Astrocyte (in vitro differentiated cells and primary cell): ENCODE results near the gene CDKN2B. TPM values are rescaled to one million over a fixed set of nuclear protein-coding genes. Genes with fewer than 3 reads are reported as not detected.

Experiments used
- DNase-seq: peaks from one replicate; pipeline ENCODE4 v3.0.0-alpha.2; 2010; ENCODE audit warnings: low read depth
- FAIRE-seq: peaks from 2 replicates; lab custom pipeline; 2011; peaks lifted over from hg19 to GRCh38; lab: Jason Lieb, UNC
- H2AFZ ChIP-seq: 2 replicates; pipeline ENCODE4 v1.6.0; 2012; ENCODE audit warnings: low read depth, low read length, inconsistent platforms
- H3K27ac ChIP-seq: 2 replicates; pipeline ENCODE4 v1.5.1; 2011; ENCODE audit warnings: low read depth, low read length, inconsistent platforms
- H3K27me3 ChIP-seq: 2 replicates; pipeline ENCODE4 v1.6.0; 2011; ENCODE audit warnings: low read length, inconsistent platforms; ENCODE audit not compliant: insufficient read depth
- H3K36me3 ChIP-seq: 2 replicates; pipeline ENCODE4 v1.5.1; 2011; ENCODE audit warnings: low read length, inconsistent platforms; ENCODE audit not compliant: insufficient read depth
- H3K4me1 ChIP-seq: 2 replicates; pipeline ENCODE4 v1.5.1; 2011; ENCODE audit warnings: low read length, inconsistent platforms; ENCODE audit not compliant: insufficient read depth
- H3K4me2 ChIP-seq: 2 replicates; pipeline ENCODE4 v1.6.0; 2012; ENCODE audit warnings: low read length, inconsistent platforms
- H3K4me3 ChIP-seq: 2 replicates; pipeline ENCODE4 v1.5.1; 2011; ENCODE audit warnings: low read depth, mild to moderate bottlenecking, low read length, inconsistent platforms; ENCODE audit not compliant: insufficient read depth
- H3K79me2 ChIP-seq: 2 replicates; pipeline ENCODE4 v1.6.0; 2012; ENCODE audit warnings: mild to moderate bottlenecking, low read length, inconsistent platforms; ENCODE audit not compliant: insufficient read depth
- H3K9ac ChIP-seq: 2 replicates; pipeline ENCODE4 v1.6.0; 2012; ENCODE audit warnings: mild to moderate bottlenecking, low read length, inconsistent platforms
- H3K9me3 ChIP-seq: 2 replicates; pipeline ENCODE4 v1.5.1; 2012; ENCODE audit warnings: low read depth, mild to moderate bottlenecking, low read length, inconsistent platforms; ENCODE audit not compliant: insufficient read depth
- H4K20me1 ChIP-seq: 2 replicates; pipeline ENCODE4 v1.6.0; 2012; ENCODE audit warnings: low read length, inconsistent platforms; ENCODE audit not compliant: insufficient read depth
- H3K27ac Mint-ChIP-seq: one replicate; pipeline ENCODE4 v1.8.0; 2021; ENCODE audit warnings: mild to moderate bottlenecking, mixed read lengths; ENCODE audit not compliant: unreplicated experiment
- H3K27me3 Mint-ChIP-seq: one replicate; pipeline ENCODE4 v1.8.0; 2021; ENCODE audit warnings: low read depth, mixed read lengths; ENCODE audit not compliant: unreplicated experiment
- H3K36me3 Mint-ChIP-seq: one replicate; pipeline ENCODE4 v1.8.0; 2021; ENCODE audit warnings: low read depth, mixed read lengths; ENCODE audit not compliant: unreplicated experiment
- H3K4me1 Mint-ChIP-seq: one replicate; pipeline ENCODE4 v1.8.0; 2021; ENCODE audit warnings: low read depth, mixed read lengths; ENCODE audit not compliant: unreplicated experiment
- H3K4me3 Mint-ChIP-seq: one replicate; pipeline ENCODE4 v1.8.0; 2021; ENCODE audit warnings: mild to moderate bottlenecking, moderate library complexity, mixed read lengths; ENCODE audit not compliant: unreplicated experiment
- H3K9me3 Mint-ChIP-seq: one replicate; pipeline ENCODE4 v1.8.0; 2021; ENCODE audit warnings: mild to moderate bottlenecking, mixed read lengths; ENCODE audit not compliant: unreplicated experiment
- CTCF ChIP-seq: IDR thresholded peaks from 2 replicates; pipeline ENCODE4 v1.5.1; 2011; ENCODE audit warnings: low read depth, mild to moderate bottlenecking, inconsistent platforms, low read length, moderate library complexity; ENCODE audit not compliant: insufficient read depth
- EZH2 ChIP-seq: IDR thresholded peaks from 2 replicates; pipeline ENCODE4 v1.6.1; 2012; ENCODE audit warnings: mild to moderate bottlenecking, low read length, inconsistent platforms; ENCODE audit not compliant: insufficient read depth
- total RNA-seq: library from RNA; stranded (reverse); gene quantifications from 2 replicates; pipeline ENCODE4 v1.2.1, GENCODE V29; 2021

CDKN2B gene
- total RNA-seq, 1 donor from 2014 or later = 306 TPM

- DNase-seq (peak; percentile 55), FAIRE-seq (no peak)
- H3K79me2 ChIP-seq = peaks cover 75% of the 10 kb centered on the region
- H3K4me3 ChIP-seq = peak overlapping the region; percentile 96
- H3K4me1 ChIP-seq = peaks cover 16% of the 10 kb centered on the region
- TF ChIP-seq EZH2 (no peak), CTCF (peak; percentile 2)
- Mint-ChIP-seq H3K4me1 (peaks cover 20% of the 10 kb centered on the region), H3K27me3 (no peaks in the 10 kb centered on the region), H3K36me3 (peaks cover 17% of the 10 kb centered on the region), H3K9me3 (no peaks in the 10 kb centered on the region), H3K4me3 (peak overlapping the region; percentile 95), H3K27ac (peak overlapping the region; percentile 96)
- no peaks in the 10 kb centered on the region for H3K9me3 ChIP-seq
- H2AFZ ChIP-seq = no peak overlapping the region
- H3K4me2 ChIP-seq = peak overlapping the region; percentile 90
- H3K9ac ChIP-seq = peak overlapping the region; percentile 79
- H3K27me3 ChIP-seq = no peaks in the 10 kb centered on the region
- peaks cover 22% of the 10 kb centered on the region for H3K36me3 ChIP-seq
- H4K20me1 ChIP-seq = peaks cover 46% of the 10 kb centered on the region
- H3K27ac ChIP-seq = peak overlapping the region; percentile 68
Observed at GRCh38 chr9:22005702-22006606, 3.2 kb downstream of the CDKN2B start.

- TF ChIP-seq EZH2 (no peak), CTCF (peak; percentile 27)
- H3K4me2 ChIP-seq = peak overlapping the region; percentile 90
- no peaks in the 10 kb centered on the region for H3K9me3 ChIP-seq
- H4K20me1 ChIP-seq = peaks cover 49% of the 10 kb centered on the region
- H2AFZ ChIP-seq = no peak overlapping the region
- no peaks in the 10 kb centered on the region for H3K27me3 ChIP-seq
- peak overlapping the region; percentile 95 for H3K4me3 Mint-ChIP-seq
- peaks cover 21% of the 10 kb centered on the region for H3K4me1 Mint-ChIP-seq
- no peaks in the 10 kb centered on the region for H3K9me3 Mint-ChIP-seq
- DNase-seq = peak; percentile 47
- peak overlapping the region; percentile 79 for H3K9ac ChIP-seq
- peaks cover 22% of the 10 kb centered on the region for H3K36me3 ChIP-seq
- H3K27ac Mint-ChIP-seq = peak overlapping the region; percentile 96
- H3K4me1 ChIP-seq = peaks cover 16% of the 10 kb centered on the region
- no peaks in the 10 kb centered on the region for H3K27me3 Mint-ChIP-seq
- H3K36me3 Mint-ChIP-seq = peaks cover 17% of the 10 kb centered on the region
- peak overlapping the region; percentile 96 for H3K4me3 ChIP-seq
- peak overlapping the region; percentile 68 for H3K27ac ChIP-seq
- H3K79me2 ChIP-seq = peaks cover 81% of the 10 kb centered on the region
- no peak for FAIRE-seq
Observed at GRCh38 chr9:22005021-22005701, 3.9 kb downstream of the CDKN2B start.
